Activated CD4-positive, CD25-positive, alpha-beta regulatory T cell treated with anti-CD3 and anti-CD28 coated beads, Interleukin-2, amount 50 U/mL, for 24 hours (primary cell): ENCODE data around the gene LAMTOR2.

ENCODE experiments used
- ATAC-seq, 2 donors: fragments of 150-1000 bp; cut with Tn5 transposase; one replicate each; pipeline ENCODE4 v1.10.0; 2021; ENCODE audit warnings: mild to moderate bottlenecking in 1 of 2, moderate library complexity in 1 of 2

LAMTOR2 gene

GRCh38 chr1:156100205-156100995 lies 45.8 kb downstream of the LAMTOR2 start:
- no peak for ATAC-seq

GRCh38 chr1:156101880-156102279 lies 47.3 kb downstream of the LAMTOR2 start:
- no peak for ATAC-seq

- no peak for ATAC-seq
Observed at GRCh38 chr1:156102633-156103511, 48.3 kb downstream of the LAMTOR2 start.

GRCh38 chr1:156103521-156103947 lies 49.0 kb downstream of the LAMTOR2 start:
- ATAC-seq: no peak

GRCh38 chr1:156104065-156104810 lies 49.7 kb downstream of the LAMTOR2 start:
- peak in 1 of 2 donors; percentile 9 for ATAC-seq

- ATAC-seq: no peak
Observed at GRCh38 chr1:156104861-156105832, 50.6 kb downstream of the LAMTOR2 start.

GRCh38 chr1:156106624-156107488 lies 52.3 kb downstream of the LAMTOR2 start:
- peak; percentile 12 to 15 for ATAC-seq

- ATAC-seq: no peak
Observed at GRCh38 chr1:156108057-156108456, 53.5 kb downstream of the LAMTOR2 start.
